Nephron (organoid): Measurements from ENCODE around the gene CEP55.

Source experiments
- H3K27ac Mint-ChIP-seq, 3 experiments: 2 replicates each; pipeline ENCODE4 v1.8.0; 2020; ENCODE audit warnings: mixed read lengths in 3 of 3, mild to moderate bottlenecking in 2 of 3, moderate library complexity in 1 of 3
- H3K27me3 Mint-ChIP-seq: 2 replicates; pipeline ENCODE4 v1.8.0; 2021; ENCODE audit warnings: low read depth, mild to moderate bottlenecking, moderate library complexity, mixed read lengths
- H3K36me3 Mint-ChIP-seq: 2 replicates; pipeline ENCODE4 v1.8.0; 2020; ENCODE audit warnings: low read depth, mixed read lengths
- H3K4me1 Mint-ChIP-seq: 2 replicates; pipeline ENCODE4 v1.8.0; 2020; ENCODE audit warnings: mixed read lengths
- H3K4me3 Mint-ChIP-seq, 3 experiments: 2 replicates each; pipeline ENCODE4 v1.8.0; 2020; ENCODE audit warnings: mild to moderate bottlenecking in 3 of 3, mixed read lengths in 3 of 3, moderate library complexity in 2 of 3
- H3K9me3 Mint-ChIP-seq: 2 replicates; pipeline ENCODE4 v1.8.0; 2020; ENCODE audit warnings: mixed read lengths
- CTCF ChIP-seq, 3 experiments: fragments of 200-600 bp; sonication (generic); IDR thresholded peaks; one replicate each; pipeline ENCODE4 v1.5.0; 2021; ENCODE audit warnings: antibody characterized with exemption in 3 of 3; ENCODE audit not compliant: unreplicated experiment in 3 of 3

Gene CEP55

GRCh38 chr10:93471110-93471651 lies 25.2 kb upstream of the CEP55 start:
- H3K27ac Mint-ChIP-seq: peak overlapping the region in 2 of 3 experiments; percentile 10 to 76
- no peak for TF ChIP-seq CTCF (IDR thresholded peaks at IDR 0.05; ENCODE audit: unreplicated experiment in 3 of 3)
- peaks cover 3% of the 10 kb centered on the region for H3K36me3 Mint-ChIP-seq
- no peaks in the 10 kb centered on the region for H3K27me3 Mint-ChIP-seq
- no peak overlapping the region for H3K4me3 Mint-ChIP-seq
- no peaks in the 10 kb centered on the region for H3K9me3 Mint-ChIP-seq
- peaks cover 24% of the 10 kb centered on the region for H3K4me1 Mint-ChIP-seq

- Mint-ChIP-seq H3K4me1 (peaks cover 31% of the 10 kb centered on the region), H3K4me3 (no peak overlapping the region), H3K27me3 (no peaks in the 10 kb centered on the region), H3K36me3 (peaks cover 3% of the 10 kb centered on the region), H3K27ac (no peak overlapping the region), H3K9me3 (no peaks in the 10 kb centered on the region)
- no peak for TF ChIP-seq CTCF (IDR thresholded peaks at IDR 0.05; ENCODE audit: unreplicated experiment in 3 of 3)
Measured at GRCh38 chr10:93473161-93473560, 23.3 kb upstream of the CEP55 start.

- H3K4me3 Mint-ChIP-seq: no peak overlapping the region
- no peaks in the 10 kb centered on the region for H3K9me3 Mint-ChIP-seq
- no peak overlapping the region for H3K27ac Mint-ChIP-seq
- TF ChIP-seq CTCF (IDR thresholded peaks at IDR 0.05; ENCODE audit: unreplicated experiment in 3 of 3): no peak
- no peaks in the 10 kb centered on the region for H3K27me3 Mint-ChIP-seq
- peaks cover 25% of the 10 kb centered on the region for H3K4me1 Mint-ChIP-seq
- peaks cover 3% of the 10 kb centered on the region for H3K36me3 Mint-ChIP-seq
Measured at GRCh38 chr10:93473804-93474472, 22.5 kb upstream of the CEP55 start.

- H3K27ac Mint-ChIP-seq: peak overlapping the region in 1 of 3 experiments; percentile 56
- TF ChIP-seq CTCF (IDR thresholded peaks at IDR 0.05; ENCODE audit: unreplicated experiment in 3 of 3): no peak
- peaks cover 34% of the 10 kb centered on the region for H3K4me1 Mint-ChIP-seq
- H3K27me3 Mint-ChIP-seq: no peaks in the 10 kb centered on the region
- H3K9me3 Mint-ChIP-seq: no peaks in the 10 kb centered on the region
- H3K36me3 Mint-ChIP-seq: peaks cover 3% of the 10 kb centered on the region
- no peak overlapping the region for H3K4me3 Mint-ChIP-seq
Measured at GRCh38 chr10:93475227-93475626, 21.2 kb upstream of the CEP55 start.

- H3K27me3 Mint-ChIP-seq: no peaks in the 10 kb centered on the region
- H3K27ac Mint-ChIP-seq: peak overlapping the region in 1 of 3 experiments; percentile 56
- H3K9me3 Mint-ChIP-seq: no peaks in the 10 kb centered on the region
- peaks cover 37% of the 10 kb centered on the region for H3K4me1 Mint-ChIP-seq
- no peak for TF ChIP-seq CTCF (IDR thresholded peaks at IDR 0.05; ENCODE audit: unreplicated experiment in 3 of 3)
- peaks cover 3% of the 10 kb centered on the region for H3K36me3 Mint-ChIP-seq
- H3K4me3 Mint-ChIP-seq: no peak overlapping the region
Measured at GRCh38 chr10:93475871-93476270, 20.5 kb upstream of the CEP55 start.

- Mint-ChIP-seq H3K27ac (peak overlapping the region in 1 of 3 experiments; percentile 5), H3K9me3 (no peaks in the 10 kb centered on the region), H3K36me3 (peaks cover 3% of the 10 kb centered on the region), H3K27me3 (no peaks in the 10 kb centered on the region), H3K4me1 (peaks cover 46% of the 10 kb centered on the region), H3K4me3 (no peak overlapping the region)
- no peak for TF ChIP-seq CTCF (IDR thresholded peaks at IDR 0.05; ENCODE audit: unreplicated experiment in 3 of 3)
Measured at GRCh38 chr10:93476756-93477155, 19.7 kb upstream of the CEP55 start.
